GM19468 (cell line): ENCODE results near the gene LORICRIN.

ENCODE experiments used
- ATAC-seq: cut with Tn5 transposase; IDR thresholded peaks from one replicate; pipeline ENCODE4 v1.9.1; 2021; ENCODE audit warnings: mild to moderate bottlenecking, moderate library complexity, moderate number of reproducible peaks; ENCODE audit not compliant: unreplicated experiment; ENCODE audit errors: extremely low read depth

The LORICRIN gene

GRCh38 chr1:153248176-153248879 lies 11.2 kb upstream of the LORICRIN start:
- ATAC-seq = no peak

GRCh38 chr1:153250166-153250565 lies 9.3 kb upstream of the LORICRIN start:
- no peak for ATAC-seq

- no peak for ATAC-seq
These were observed 8.4 kb upstream of the LORICRIN start for GRCh38 chr1:153251087-153251486.

- no peak for ATAC-seq
These were observed 7.9 kb upstream of the LORICRIN start for GRCh38 chr1:153251562-153251961.

DNA sequence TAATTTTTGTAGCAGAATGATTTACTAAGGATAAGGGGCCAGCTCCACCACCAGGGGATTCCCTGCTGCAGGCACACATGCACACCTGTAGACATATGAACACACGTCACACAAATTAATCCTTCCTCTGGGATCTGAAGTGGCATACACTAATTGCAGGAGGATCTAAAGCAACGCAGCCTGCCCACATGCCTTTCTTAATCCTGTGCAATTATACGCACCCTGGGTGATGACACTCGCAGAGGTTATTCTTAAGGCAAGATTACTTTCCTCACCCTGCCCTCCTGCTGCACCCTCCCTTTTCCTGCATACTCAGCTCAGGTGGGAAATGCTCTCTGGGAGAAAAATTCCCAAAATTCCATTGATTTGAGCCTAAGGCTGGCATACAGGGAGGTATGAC lies 7.5 kb upstream of the LORICRIN start:
- ATAC-seq = no peak

GRCh38 chr1:153253076-153253475 lies 6.4 kb upstream of the LORICRIN start:
- no peak for ATAC-seq

- ATAC-seq = peak; percentile 71
These were observed 5.8 kb upstream of the LORICRIN start for GRCh38 chr1:153253693-153254092.

- ATAC-seq = no peak
These were observed 1.2 kb downstream of the LORICRIN start for GRCh38 chr1:153260585-153261280.

DNA sequence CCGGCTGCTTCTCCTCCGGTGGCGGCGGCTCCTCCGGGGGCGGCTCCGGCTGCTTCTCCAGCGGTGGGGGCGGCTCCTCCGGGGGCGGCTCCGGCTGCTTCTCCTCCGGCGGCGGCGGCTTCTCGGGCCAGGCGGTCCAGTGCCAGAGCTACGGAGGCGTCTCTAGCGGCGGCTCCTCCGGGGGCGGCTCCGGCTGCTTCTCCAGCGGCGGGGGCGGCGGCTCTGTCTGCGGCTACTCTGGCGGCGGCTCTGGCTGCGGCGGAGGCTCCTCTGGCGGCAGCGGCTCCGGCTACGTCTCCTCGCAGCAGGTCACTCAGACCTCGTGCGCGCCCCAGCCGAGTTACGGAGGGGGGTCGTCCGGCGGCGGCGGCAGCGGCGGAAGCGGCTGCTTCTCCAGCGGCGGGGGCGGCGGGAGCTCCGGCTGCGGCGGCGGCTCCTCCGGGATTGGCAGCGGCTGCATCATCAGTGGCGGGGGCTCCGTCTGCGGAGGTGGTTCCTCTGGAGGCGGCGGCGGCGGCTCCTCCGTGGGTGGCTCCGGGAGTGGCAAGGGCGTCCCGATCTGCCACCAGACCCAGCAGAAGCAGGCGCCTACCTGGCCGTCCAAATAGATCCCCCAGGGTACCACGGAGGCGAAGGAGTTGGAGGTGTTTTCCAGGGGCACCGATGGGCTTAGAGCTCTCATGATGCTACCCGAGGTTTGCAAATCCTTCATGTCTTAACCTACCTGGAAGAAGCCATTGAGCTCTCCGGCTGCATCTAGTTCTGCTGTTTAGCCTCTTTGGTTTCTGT lies 2.0 kb downstream of the LORICRIN start:
- no peak for ATAC-seq

- ATAC-seq = no peak
These were observed 2.5 kb downstream of the LORICRIN start for GRCh38 chr1:153262070-153262366.

DNA sequence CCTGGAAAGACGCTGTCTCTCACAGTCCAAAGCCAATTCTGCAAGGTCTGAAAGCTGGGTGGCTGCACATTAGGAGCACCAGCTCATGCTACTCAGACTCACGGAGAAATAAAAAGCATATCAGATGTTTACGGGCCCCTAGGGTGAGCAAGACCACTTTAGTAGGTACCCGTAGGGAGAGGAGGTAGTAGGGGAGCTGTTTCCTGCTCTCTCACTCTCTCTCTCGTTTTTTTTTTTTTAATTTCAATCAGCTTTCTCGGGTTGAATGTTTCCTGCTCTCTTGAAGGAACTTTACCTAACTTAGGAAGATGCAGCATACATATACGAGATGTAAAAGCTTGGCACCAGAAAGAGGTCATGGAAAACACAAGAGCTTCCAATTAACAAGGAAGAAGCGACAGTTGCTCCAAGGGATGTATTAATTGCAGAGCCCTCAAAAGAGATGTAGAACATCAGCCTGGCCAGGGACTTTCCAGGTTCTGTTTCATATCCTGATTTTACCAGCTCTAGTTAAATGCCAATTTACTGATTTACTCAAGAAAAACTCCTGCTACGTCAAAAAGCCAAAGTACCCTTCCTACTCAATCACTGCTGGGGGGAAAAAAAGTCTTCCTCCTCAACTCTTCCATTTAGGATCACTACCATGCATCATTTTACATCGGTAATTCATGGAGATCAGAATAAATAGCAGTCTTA lies 3.1 kb downstream of the LORICRIN start:
- ATAC-seq = no peak

GRCh38 chr1:153265457-153265856 lies 6.0 kb downstream of the LORICRIN start:
- no peak for ATAC-seq

GRCh38 chr1:153271711-153272110 lies 12.2 kb downstream of the LORICRIN start:
- ATAC-seq = no peak

- no peak for ATAC-seq
These were observed 12.7 kb downstream of the LORICRIN start for GRCh38 chr1:153272186-153272585.

GRCh38 chr1:153277852-153278251 lies 18.4 kb downstream of the LORICRIN start:
- ATAC-seq = peak; percentile 82

GRCh38 chr1:153288634-153289275 lies 29.3 kb downstream of the LORICRIN start:
- no peak for ATAC-seq

DNA sequence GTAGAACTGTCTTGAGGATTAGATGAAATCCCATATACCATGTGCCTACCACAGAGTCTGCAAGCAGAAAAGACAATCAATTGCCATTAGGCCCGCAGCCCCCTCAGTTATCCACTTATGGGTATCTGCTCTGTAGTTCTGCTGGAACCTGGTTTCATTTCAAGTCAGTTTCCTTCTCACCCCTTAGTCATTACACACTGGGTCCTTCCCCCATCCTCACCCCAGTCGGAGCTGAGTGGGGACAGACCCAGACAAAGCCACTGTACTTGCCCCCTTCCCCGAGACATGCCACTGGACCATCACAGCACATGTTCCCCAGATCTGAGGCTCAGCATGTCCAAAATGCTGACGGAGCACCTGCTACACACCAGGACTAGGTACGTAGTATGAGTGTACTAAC lies 32.0 kb downstream of the LORICRIN start:
- ATAC-seq = no peak

GRCh38 chr1:153292185-153292584 lies 32.7 kb downstream of the LORICRIN start:
- no peak for ATAC-seq

DNA sequence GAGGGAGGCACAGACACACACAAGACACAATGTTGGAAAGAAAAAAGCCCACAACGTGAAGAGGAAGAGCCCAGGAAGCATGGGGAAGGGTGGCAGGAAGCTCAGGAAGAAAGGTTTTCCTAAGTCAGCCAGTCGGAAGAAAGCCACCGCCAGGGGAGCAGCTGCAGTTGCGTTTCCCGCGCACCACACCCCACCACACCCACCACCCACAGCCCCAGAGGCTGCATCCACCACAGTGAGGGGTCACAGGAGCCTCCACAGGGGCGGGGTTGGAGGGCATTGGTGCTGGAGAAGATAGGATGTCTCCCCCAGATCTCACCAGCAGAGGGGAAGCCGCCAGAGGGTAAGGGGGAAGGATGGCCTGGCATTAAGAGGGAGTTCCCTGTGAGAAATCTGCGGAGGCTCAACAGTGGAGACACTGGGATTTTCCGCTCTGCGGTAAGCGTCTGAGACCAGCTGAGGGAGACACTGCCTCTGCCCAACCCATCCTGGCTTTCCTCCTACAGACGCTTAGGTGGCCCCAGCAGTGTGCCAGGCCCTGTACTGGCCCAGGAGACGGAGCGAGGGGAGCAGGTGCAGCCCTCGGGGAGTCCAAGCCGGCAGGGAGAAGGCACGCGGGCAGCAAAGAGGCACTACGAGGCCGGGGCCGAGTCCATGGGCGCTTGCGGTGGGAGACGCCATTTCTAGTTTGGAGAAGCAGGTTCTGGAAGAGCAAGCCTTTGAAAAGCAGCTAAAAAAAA lies 33.4 kb downstream of the LORICRIN start:
- no peak for ATAC-seq

DNA sequence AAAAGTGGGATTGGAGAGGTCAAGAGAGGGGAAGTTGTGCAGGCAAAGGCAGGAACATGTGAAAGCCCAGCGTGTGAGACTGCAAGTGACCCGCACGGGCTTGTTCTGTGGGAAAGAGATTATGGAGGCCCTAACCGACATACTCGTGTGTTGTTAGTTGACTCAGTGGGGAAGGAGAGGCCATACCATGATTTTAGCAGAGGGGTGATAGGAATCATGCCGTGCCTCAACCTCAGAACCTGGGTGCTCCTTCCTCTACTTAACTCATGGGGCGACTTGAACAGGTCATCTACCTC lies 33.9 kb downstream of the LORICRIN start:
- no peak for ATAC-seq
